Liver (tissue), 3 donors: Measurements from ENCODE around the gene GIMAP1.

Experiments
- FOXA1 ChIP-seq: IDR thresholded peaks from 2 replicates; pipeline ENCODE4 v1.6.1; 2016; ENCODE audit warnings: antibody characterized with exemption
- HNF4A ChIP-seq, 2 donors: conservative IDR thresholded peaks; 2 replicates each; pipeline ENCODE4 v1.6.1; 2016; ENCODE audit warnings: antibody characterized with exemption in 2 of 2, mild to moderate bottlenecking in 2 of 2
- JUND ChIP-seq, 2 donors: IDR thresholded peaks; 2 replicates each; pipeline ENCODE4 v1.6.1; 2016; ENCODE audit warnings: antibody characterized with exemption in 2 of 2
- RAD21 ChIP-seq, 2 donors: IDR thresholded peaks; 2 replicates each; pipeline ENCODE4 v1.6.1; 2016; ENCODE audit warnings: antibody characterized with exemption in 2 of 2, mild to moderate bottlenecking in 2 of 2
- RXRA ChIP-seq, 2 donors: IDR thresholded peaks; 2 replicates each; pipeline ENCODE4 v1.6.1; 2017 to 2018; ENCODE audit warnings: antibody characterized with exemption in 2 of 2, mild to moderate bottlenecking in 1 of 2
- TAF1 ChIP-seq: conservative IDR thresholded peaks from 2 replicates; pipeline ENCODE4 v1.6.1; 2016; ENCODE audit warnings: antibody characterized with exemption, mild to moderate bottlenecking
- YY1 ChIP-seq: IDR thresholded peaks from 2 replicates; pipeline ENCODE4 v1.6.1; 2016; ENCODE audit warnings: antibody characterized with exemption, mild to moderate bottlenecking
- TF ChIP-seq, protein P1 (sequence below): fragments of 150-350 bp; IDR thresholded peaks from 2 replicates; pipeline ENCODE4 v1.5.1; 2017; ENCODE audit warnings: improper control_type of control experiment, low read depth, low read length; ENCODE audit not compliant: missing input control
- TF ChIP-seq, protein P2 (sequence below): IDR thresholded peaks from 2 replicates; pipeline ENCODE4 v1.6.1; 2016; ENCODE audit warnings: antibody characterized with exemption
- TF ChIP-seq, protein P3 (sequence below): IDR thresholded peaks from 2 replicates; pipeline ENCODE4 v1.6.1; 2016; ENCODE audit warnings: antibody characterized with exemption
- TF ChIP-seq, protein P4 (sequence below): IDR thresholded peaks from 2 replicates; pipeline ENCODE4 v1.6.1; 2016; ENCODE audit warnings: antibody characterized with exemption
- TF ChIP-seq, protein P5 (sequence below): IDR thresholded peaks from 2 replicates; pipeline ENCODE4 v1.6.1; 2016; ENCODE audit warnings: antibody characterized with exemption, mild to moderate bottlenecking
- donor health status: healthy.
- donor health status: healthy.

DNA sequence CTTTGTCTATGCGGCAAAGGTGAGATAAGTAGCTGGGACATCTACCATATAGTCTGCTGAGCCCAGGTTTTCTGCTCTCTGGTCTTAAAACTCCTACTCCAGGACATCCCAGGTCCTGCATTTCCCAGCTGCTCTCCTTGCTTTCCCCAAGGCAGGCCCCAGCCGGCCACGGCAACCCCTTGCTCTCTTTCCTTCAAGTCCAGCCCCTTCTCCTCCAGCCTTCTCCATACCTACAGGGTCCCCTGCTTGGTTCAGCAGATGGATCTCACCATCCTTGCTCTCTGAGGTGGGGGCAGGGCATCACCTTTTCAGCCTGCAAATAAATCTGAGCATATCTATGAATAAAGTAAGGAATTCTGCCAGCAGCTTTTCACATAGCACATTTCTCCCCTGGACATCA is 29.5 kb downstream of the GIMAP1 start:
- TF ChIP-seq, protein P1, sequence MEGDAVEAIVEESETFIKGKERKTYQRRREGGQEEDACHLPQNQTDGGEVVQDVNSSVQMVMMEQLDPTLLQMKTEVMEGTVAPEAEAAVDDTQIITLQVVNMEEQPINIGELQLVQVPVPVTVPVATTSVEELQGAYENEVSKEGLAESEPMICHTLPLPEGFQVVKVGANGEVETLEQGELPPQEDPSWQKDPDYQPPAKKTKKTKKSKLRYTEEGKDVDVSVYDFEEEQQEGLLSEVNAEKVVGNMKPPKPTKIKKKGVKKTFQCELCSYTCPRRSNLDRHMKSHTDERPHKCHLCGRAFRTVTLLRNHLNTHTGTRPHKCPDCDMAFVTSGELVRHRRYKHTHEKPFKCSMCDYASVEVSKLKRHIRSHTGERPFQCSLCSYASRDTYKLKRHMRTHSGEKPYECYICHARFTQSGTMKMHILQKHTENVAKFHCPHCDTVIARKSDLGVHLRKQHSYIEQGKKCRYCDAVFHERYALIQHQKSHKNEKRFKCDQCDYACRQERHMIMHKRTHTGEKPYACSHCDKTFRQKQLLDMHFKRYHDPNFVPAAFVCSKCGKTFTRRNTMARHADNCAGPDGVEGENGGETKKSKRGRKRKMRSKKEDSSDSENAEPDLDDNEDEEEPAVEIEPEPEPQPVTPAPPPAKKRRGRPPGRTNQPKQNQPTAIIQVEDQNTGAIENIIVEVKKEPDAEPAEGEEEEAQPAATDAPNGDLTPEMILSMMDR: no peak
- TF ChIP-seq, protein P2, sequence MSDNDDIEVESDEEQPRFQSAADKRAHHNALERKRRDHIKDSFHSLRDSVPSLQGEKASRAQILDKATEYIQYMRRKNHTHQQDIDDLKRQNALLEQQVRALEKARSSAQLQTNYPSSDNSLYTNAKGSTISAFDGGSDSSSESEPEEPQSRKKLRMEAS: no peak
- TF ChIP-seq, protein P3, sequence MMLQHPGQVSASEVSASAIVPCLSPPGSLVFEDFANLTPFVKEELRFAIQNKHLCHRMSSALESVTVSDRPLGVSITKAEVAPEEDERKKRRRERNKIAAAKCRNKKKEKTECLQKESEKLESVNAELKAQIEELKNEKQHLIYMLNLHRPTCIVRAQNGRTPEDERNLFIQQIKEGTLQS: no peak
- TF ChIP-seq RAD21 (IDR thresholded peaks at IDR 0.05) (no peak), JUND (IDR thresholded peaks at IDR 0.05) (no peak), HNF4A (conservative IDR thresholded peaks at IDR 0.05) (no peak), FOXA1 (no peak), TAF1 (no peak), RXRA (IDR thresholded peaks at IDR 0.05) (no peak), YY1 (no peak)
- TF ChIP-seq, protein P4, sequence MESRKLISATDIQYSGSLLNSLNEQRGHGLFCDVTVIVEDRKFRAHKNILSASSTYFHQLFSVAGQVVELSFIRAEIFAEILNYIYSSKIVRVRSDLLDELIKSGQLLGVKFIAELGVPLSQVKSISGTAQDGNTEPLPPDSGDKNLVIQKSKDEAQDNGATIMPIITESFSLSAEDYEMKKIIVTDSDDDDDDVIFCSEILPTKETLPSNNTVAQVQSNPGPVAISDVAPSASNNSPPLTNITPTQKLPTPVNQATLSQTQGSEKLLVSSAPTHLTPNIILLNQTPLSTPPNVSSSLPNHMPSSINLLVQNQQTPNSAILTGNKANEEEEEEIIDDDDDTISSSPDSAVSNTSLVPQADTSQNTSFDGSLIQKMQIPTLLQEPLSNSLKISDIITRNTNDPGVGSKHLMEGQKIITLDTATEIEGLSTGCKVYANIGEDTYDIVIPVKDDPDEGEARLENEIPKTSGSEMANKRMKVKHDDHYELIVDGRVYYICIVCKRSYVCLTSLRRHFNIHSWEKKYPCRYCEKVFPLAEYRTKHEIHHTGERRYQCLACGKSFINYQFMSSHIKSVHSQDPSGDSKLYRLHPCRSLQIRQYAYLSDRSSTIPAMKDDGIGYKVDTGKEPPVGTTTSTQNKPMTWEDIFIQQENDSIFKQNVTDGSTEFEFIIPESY: no peak
- TF ChIP-seq, protein P5, sequence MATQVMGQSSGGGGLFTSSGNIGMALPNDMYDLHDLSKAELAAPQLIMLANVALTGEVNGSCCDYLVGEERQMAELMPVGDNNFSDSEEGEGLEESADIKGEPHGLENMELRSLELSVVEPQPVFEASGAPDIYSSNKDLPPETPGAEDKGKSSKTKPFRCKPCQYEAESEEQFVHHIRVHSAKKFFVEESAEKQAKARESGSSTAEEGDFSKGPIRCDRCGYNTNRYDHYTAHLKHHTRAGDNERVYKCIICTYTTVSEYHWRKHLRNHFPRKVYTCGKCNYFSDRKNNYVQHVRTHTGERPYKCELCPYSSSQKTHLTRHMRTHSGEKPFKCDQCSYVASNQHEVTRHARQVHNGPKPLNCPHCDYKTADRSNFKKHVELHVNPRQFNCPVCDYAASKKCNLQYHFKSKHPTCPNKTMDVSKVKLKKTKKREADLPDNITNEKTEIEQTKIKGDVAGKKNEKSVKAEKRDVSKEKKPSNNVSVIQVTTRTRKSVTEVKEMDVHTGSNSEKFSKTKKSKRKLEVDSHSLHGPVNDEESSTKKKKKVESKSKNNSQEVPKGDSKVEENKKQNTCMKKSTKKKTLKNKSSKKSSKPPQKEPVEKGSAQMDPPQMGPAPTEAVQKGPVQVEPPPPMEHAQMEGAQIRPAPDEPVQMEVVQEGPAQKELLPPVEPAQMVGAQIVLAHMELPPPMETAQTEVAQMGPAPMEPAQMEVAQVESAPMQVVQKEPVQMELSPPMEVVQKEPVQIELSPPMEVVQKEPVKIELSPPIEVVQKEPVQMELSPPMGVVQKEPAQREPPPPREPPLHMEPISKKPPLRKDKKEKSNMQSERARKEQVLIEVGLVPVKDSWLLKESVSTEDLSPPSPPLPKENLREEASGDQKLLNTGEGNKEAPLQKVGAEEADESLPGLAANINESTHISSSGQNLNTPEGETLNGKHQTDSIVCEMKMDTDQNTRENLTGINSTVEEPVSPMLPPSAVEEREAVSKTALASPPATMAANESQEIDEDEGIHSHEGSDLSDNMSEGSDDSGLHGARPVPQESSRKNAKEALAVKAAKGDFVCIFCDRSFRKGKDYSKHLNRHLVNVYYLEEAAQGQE: no peak
